ENCODE measurements around the gene TAS2R41.

GRCh38 chr7:143499743-143500348, 22.2 kb downstream of the TAS2R41 start:
- TF ChIP-seq POLR2A (IDR thresholded peaks at IDR 0.05), result no peak
- no peak for TF ChIP-seq CTCF (IDR thresholded peaks at IDR 0.05)
